Prostate gland (tissue), 2 donors: Measurements from ENCODE around the gene PUSL1. TPM values are rescaled to one million over a fixed set of nuclear protein-coding genes. Genes with fewer than 3 reads are reported as not detected.

Experiments used
- DNase-seq: peaks from one replicate; pipeline ENCODE4 v3.0.0-alpha.2; 2019; ENCODE audit warnings: low spot score
- H3K27ac ChIP-seq, 2 donors: fragments of 200-600 bp; sonication (generic); 2 replicates each; pipeline ENCODE4 v1.5.1; 2017 to 2019
- H3K27me3 ChIP-seq: fragments of 200-600 bp; sonication (generic); replicated peaks from 2 replicates; pipeline ENCODE4 v1.5.1; 2019; ENCODE audit not compliant: insufficient read depth
- H3K36me3 ChIP-seq, 2 donors: fragments of 200-600 bp; sonication (generic); 1 replicate in 1 of 2; 2 replicates in 1 of 2; pipeline versions ENCODE4 v1.5.1 to v1.8.1; 2017 to 2019
- H3K4me1 ChIP-seq: fragments of 200-600 bp; sonication (generic); replicated peaks from 2 replicates; pipeline ENCODE4 v1.5.1; 2019
- H3K4me3 ChIP-seq, 2 donors: fragments of 200-600 bp; sonication (generic); 2 replicates each; pipeline ENCODE4 v1.5.1; 2017 to 2019
- H3K9me3 ChIP-seq: fragments of 200-600 bp; sonication (generic); 2 replicates; pipeline ENCODE4 v1.5.1; 2017
- CTCF ChIP-seq, 4 experiments: fragments of 200-600 bp in 2 of 4; fragments of 450-650 bp in 2 of 4; sonication (generic) in 2 of 4; IDR thresholded peaks; 1 replicate in 3 of 4; 2 replicates in 1 of 4; pipeline ENCODE4 v1.5.1; 2016 to 2019; ENCODE audit warnings: antibody characterized with exemption in 4 of 4, mild to moderate bottlenecking in 2 of 4, moderate library complexity in 2 of 4
- POLR2A ChIP-seq: fragments of 450-650 bp; IDR thresholded peaks from one replicate; pipeline ENCODE4 v1.6.1; 2016; ENCODE audit warnings: antibody characterized with exemption, mild to moderate bottlenecking
- POLR2AphosphoS5 ChIP-seq: sonication (generic); formaldehyde crosslinking; IDR thresholded peaks from one replicate; pipeline ENCODE4 v1.6.1; 2017; ENCODE audit warnings: antibody characterized with exemption
- WGBS: methylation state at CpG from one replicate; pipeline ENCODE4 v1.1.5; 2018; 5-methylcytosine and 5-hydroxymethylcytosine counted together
- intact Hi-C: fragments of 100-400 bp; cut with DNase I; formaldehyde crosslinking; loops from one replicate; pipeline ENCODE4 v1.14.2; 2022
- total RNA-seq, 2 donors: library from RNA; depleted of rRNA; stranded (reverse); fragments of >200 nt; gene quantifications; one replicate each; pipeline ENCODE4 v1.1.0, GENCODE V29; 2016

PUSL1 gene
- total RNA-seq, 2 donors from 2014 or later: 30.6 to 36.9 TPM

GRCh38 chr1:1302006-1302430, 6.4 kb upstream of the PUSL1 start:
- H3K27ac ChIP-seq: no peak overlapping the region
- TF ChIP-seq POLR2AphosphoS5 (no peak), CTCF (IDR thresholded peaks at IDR 0.05) (peak in 2 of 4 experiments; percentile 19 to 22), POLR2A (no peak)
- H3K4me3 ChIP-seq: no peak overlapping the region
- H3K36me3 ChIP-seq: no peaks in the 10 kb centered on the region
- H3K9me3 ChIP-seq: no peaks in the 10 kb centered on the region
- peaks cover 25% of the 10 kb centered on the region for H3K4me1 ChIP-seq
- intact Hi-C loops: no loop called here
- 89% methylated on average over 7 of the region's 9 CpGs for WGBS
- no peaks in the 10 kb centered on the region for H3K27me3 ChIP-seq
- DNase-seq: no peak

- no peak for DNase-seq
- intact Hi-C loops: no loop called here
- no peaks in the 10 kb centered on the region for H3K27me3 ChIP-seq
- no peaks in the 10 kb centered on the region for H3K36me3 ChIP-seq
- WGBS: 65% methylated on average over 27 of the region's 31 CpGs
- peaks cover 25% of the 10 kb centered on the region for H3K4me1 ChIP-seq
- no peaks in the 10 kb centered on the region for H3K9me3 ChIP-seq
- TF ChIP-seq POLR2A (no peak), CTCF (IDR thresholded peaks at IDR 0.05) (no peak), POLR2AphosphoS5 (no peak)
- no peak overlapping the region for H3K27ac ChIP-seq
- H3K4me3 ChIP-seq: no peak overlapping the region
Measured at GRCh38 chr1:1302951-1303509, 5.4 kb upstream of the PUSL1 start.

GRCh38 chr1:1303736-1304135, 4.7 kb upstream of the PUSL1 start:
- intact Hi-C loops: no loop called here
- Histone ChIP-seq H3K4me1 (peaks cover 25% of the 10 kb centered on the region), H3K9me3 (no peaks in the 10 kb centered on the region), H3K4me3 (no peak overlapping the region), H3K27ac (no peak overlapping the region), H3K36me3 (no peaks in the 10 kb centered on the region), H3K27me3 (no peaks in the 10 kb centered on the region)
- whole genome bisulfite sequencing: 76% methylated on average over 13 of the region's 13 CpGs
- DNase-seq: no peak
- TF ChIP-seq POLR2AphosphoS5 (no peak), POLR2A (no peak), CTCF (IDR thresholded peaks at IDR 0.05) (no peak)

GRCh38 chr1:1304331-1305299, 3.8 kb upstream of the PUSL1 start:
- H3K4me1 ChIP-seq: peaks cover 32% of the 10 kb centered on the region
- 21% methylated on average over 27 of the region's 29 CpGs for WGBS
- DNase-seq: peak; percentile 69
- H3K9me3 ChIP-seq: no peaks in the 10 kb centered on the region
- H3K27me3 ChIP-seq: no peaks in the 10 kb centered on the region
- intact Hi-C loops: loop anchor here (5.0 kb wide), 1 partner anchor 43 kb away; the partner anchor contains the start of gene DVL1
- no peak for TF ChIP-seq POLR2A
- peak; percentile 73 for TF ChIP-seq POLR2AphosphoS5
- peak in 1 of 4 experiments; percentile 11 for TF ChIP-seq CTCF (IDR thresholded peaks at IDR 0.05)
- no peaks in the 10 kb centered on the region for H3K36me3 ChIP-seq
- peak overlapping the region; percentile 36 to 66 for H3K27ac ChIP-seq
- peak overlapping the region in 1 of 2 donors; percentile 16 for H3K4me3 ChIP-seq
